ENCODE data around the gene EBPL. TPM values are rescaled to one million over a fixed set of nuclear protein-coding genes. Genes with fewer than 3 reads are reported as not detected.

The EBPL gene
- polyA plus RNA-seq, 1 experiment: 43.3 TPM

DNA sequence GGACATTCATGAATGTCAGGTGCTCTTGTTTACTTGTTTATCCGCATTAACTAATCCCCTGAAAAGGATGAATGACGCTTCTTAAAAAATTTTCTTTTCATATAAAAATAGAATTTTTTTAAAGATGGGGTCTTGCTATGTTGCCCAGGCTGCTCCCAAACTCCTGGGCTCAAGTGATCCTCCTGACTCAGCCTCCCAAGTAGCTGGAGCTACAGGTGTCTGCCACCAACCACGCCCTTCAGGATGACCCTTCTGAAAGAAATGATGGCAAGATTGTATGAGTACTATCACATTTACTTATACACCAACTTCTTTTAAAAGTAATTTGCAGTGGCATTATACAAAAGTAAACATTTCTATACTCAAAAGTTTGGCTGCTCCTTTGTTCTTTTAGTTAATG lies 6.2 kb upstream of the EBPL start:
- TF ChIP-seq, protein P1, sequence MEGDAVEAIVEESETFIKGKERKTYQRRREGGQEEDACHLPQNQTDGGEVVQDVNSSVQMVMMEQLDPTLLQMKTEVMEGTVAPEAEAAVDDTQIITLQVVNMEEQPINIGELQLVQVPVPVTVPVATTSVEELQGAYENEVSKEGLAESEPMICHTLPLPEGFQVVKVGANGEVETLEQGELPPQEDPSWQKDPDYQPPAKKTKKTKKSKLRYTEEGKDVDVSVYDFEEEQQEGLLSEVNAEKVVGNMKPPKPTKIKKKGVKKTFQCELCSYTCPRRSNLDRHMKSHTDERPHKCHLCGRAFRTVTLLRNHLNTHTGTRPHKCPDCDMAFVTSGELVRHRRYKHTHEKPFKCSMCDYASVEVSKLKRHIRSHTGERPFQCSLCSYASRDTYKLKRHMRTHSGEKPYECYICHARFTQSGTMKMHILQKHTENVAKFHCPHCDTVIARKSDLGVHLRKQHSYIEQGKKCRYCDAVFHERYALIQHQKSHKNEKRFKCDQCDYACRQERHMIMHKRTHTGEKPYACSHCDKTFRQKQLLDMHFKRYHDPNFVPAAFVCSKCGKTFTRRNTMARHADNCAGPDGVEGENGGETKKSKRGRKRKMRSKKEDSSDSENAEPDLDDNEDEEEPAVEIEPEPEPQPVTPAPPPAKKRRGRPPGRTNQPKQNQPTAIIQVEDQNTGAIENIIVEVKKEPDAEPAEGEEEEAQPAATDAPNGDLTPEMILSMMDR (IDR thresholded peaks at IDR 0.05; ENCODE audit: insufficient read depth, low read depth, low read length): no peak
- Histone ChIP-seq H3K27me3 (ENCODE audit: control insufficient read depth, insufficient read depth, low read length) (no peaks in the 10 kb centered on the region), H3K4me3 (ENCODE audit: low read depth, low read length) (no peak overlapping the region), H3K36me3 (ENCODE audit: control insufficient read depth, insufficient read depth, low read length) (peaks cover 3% of the 10 kb centered on the region; the same call in 1 of the 2 replicates)
- POLR2A ChIA-PET: no interaction called here
- CTCF ChIA-PET: no interaction called here
- no peak for DNase-seq (ENCODE audit: low read depth)

DNA sequence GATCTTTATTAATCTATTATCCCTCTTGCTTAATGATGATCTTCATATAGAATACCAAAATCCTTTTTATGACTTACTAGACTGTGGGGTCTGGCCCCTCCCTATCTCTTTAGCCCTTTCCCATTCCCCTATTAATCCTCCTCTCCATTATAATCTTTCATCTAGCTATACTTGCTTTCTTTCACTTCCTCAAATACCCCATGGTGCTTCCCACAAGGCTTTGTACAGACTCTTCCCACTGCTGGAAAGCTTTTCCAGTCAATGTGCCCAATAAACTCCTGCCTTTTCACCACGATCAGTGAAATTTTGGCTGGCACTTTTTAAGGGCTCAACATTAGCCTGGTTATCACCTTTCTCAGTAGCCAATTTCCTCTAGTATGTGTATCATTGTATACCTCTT lies 3.2 kb upstream of the EBPL start:
- ChIA-PET CTCF (interaction anchor here (0.5 to 1.2 kb wide), 2 partner anchors 16 to 326 kb away, joined by 3 read pairs; no protein-coding TSS in a partner anchor), POLR2A (no interaction called here)
- Histone ChIP-seq H3K27me3 (ENCODE audit: control insufficient read depth, insufficient read depth, low read length) (no peaks in the 10 kb centered on the region), H3K4me3 (ENCODE audit: low read depth, low read length) (no peak overlapping the region), H3K36me3 (ENCODE audit: control insufficient read depth, insufficient read depth, low read length) (no peaks in the 10 kb centered on the region; the same call in 1 of the 2 replicates)
- TF ChIP-seq, protein P1 (IDR thresholded peaks at IDR 0.05; ENCODE audit: insufficient read depth, low read depth, low read length): no peak
- DNase-seq (ENCODE audit: low read depth): no peak

GRCh38 chr13:49693877-49694276 lies 2.6 kb upstream of the EBPL start:
- TF ChIP-seq, protein P1 (IDR thresholded peaks at IDR 0.05; ENCODE audit: insufficient read depth, low read depth, low read length): no peak
- CTCF ChIA-PET: interaction anchor here (1.2 kb wide), 1 partner anchor 16 kb away, joined by 3 read pairs; no protein-coding TSS in a partner anchor
- no peak for DNase-seq (ENCODE audit: low read depth)
- POLR2A ChIA-PET: no interaction called here
- H3K4me3 ChIP-seq (ENCODE audit: low read depth, low read length): no peak overlapping the region
- no peaks in the 10 kb centered on the region; the same call in 1 of the 2 replicates for H3K36me3 ChIP-seq (ENCODE audit: control insufficient read depth, insufficient read depth, low read length)
- no peaks in the 10 kb centered on the region for H3K27me3 ChIP-seq (ENCODE audit: control insufficient read depth, insufficient read depth, low read length)

DNA sequence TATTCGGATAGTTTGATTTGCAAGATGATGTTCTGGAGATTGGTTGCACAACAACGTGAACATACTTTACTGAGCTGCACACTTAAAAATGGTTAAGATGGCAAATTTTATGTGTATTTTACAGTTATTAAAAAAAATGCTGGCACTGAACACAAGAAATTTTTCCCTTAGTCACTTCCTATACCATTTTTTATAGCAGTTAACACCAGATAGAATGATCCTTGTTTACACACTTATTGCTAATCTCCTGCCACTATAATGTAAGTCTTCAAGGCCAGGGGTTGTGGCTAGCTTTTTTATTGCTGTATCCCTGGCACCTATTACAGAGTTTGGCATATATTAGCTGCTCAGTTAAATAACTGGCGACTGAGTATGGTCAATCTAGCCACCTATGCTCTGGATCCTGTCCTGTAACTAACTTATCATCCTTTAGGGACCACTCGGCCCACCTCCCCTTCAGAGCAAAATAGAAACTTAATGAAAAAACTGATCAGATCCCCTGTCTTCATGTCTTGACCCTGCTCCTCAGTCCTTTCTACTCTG lies 2.0 kb upstream of the EBPL start:
- Histone ChIP-seq H3K4me3 (ENCODE audit: low read depth, low read length) (no peak overlapping the region), H3K36me3 (ENCODE audit: control insufficient read depth, insufficient read depth, low read length) (no peaks in the 10 kb centered on the region), H3K27me3 (ENCODE audit: control insufficient read depth, insufficient read depth, low read length) (no peaks in the 10 kb centered on the region)
- ChIA-PET POLR2A (no interaction called here), CTCF (interaction anchor here (1.2 kb wide), 1 partner anchor 17 kb away, joined by 3 read pairs; no protein-coding TSS in a partner anchor)
- DNase-seq (ENCODE audit: low read depth): no peak
- TF ChIP-seq, protein P1 (IDR thresholded peaks at IDR 0.05; ENCODE audit: insufficient read depth, low read depth, low read length): no peak

DNA sequence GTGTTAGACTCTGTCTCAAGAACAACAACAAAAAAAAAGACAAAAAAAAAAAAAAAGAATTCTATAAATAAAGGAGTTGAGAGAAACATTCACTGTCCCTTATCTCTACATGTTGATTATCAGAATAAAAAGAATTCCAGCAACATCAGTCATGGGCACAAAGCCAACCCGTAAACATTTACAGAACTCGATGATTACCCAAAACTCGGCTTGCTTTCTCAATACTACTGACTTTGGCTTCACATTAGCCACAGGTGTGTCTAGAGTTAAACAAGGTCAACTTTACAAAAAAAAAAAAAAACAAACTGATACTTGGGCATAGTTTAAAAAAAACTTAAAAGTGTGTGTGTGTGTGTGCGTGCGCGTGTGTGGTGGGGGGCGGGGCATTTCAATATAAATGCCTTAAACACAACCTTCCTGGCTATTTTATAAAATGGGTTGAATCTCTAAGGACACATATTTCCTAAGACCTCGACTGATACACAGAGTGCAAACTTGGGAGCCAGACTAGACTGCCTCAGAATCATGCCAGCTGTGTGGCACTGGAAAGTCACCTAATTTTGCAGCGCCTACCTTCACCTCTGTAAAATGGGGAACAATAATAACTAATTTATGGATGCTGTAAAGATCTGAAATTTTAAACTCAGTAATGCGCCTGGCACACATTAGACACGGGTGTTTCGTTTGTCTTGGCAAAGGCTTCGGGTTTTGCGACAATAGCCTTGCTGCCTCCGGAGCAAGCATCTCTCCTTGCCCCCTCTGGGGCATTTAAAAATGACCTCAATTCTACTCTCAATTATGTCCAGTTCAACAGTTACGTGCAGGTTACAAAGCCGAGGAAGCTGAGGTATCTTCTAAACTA lies 922 bp downstream of the EBPL start:
- CTCF ChIA-PET: interaction anchor here (1.1 to 1.8 kb wide), 2 partner anchors 9 to 11 kb away, joined by 3 to 7 read pairs; no protein-coding TSS in a partner anchor
- DNase-seq (ENCODE audit: low read depth): no peak
- Histone ChIP-seq H3K27me3 (ENCODE audit: control insufficient read depth, insufficient read depth, low read length) (no peaks in the 10 kb centered on the region), H3K36me3 (ENCODE audit: control insufficient read depth, insufficient read depth, low read length) (peaks cover 2% of the 10 kb centered on the region; the same call in 1 of the 2 replicates), H3K4me3 (ENCODE audit: low read depth, low read length) (peak overlapping the region; percentile 68)
- TF ChIP-seq, protein P1 (IDR thresholded peaks at IDR 0.05; ENCODE audit: insufficient read depth, low read depth, low read length): no peak
- POLR2A ChIA-PET: no interaction called here
